ENCODE results near the gene PLEKHM3. TPM values are rescaled to one million over a fixed set of nuclear protein-coding genes. Genes with fewer than 3 reads are reported as not detected.

The PLEKHM3 gene
- total RNA-seq, 1 donor from 2014 or later: 10.4 TPM

DNA sequence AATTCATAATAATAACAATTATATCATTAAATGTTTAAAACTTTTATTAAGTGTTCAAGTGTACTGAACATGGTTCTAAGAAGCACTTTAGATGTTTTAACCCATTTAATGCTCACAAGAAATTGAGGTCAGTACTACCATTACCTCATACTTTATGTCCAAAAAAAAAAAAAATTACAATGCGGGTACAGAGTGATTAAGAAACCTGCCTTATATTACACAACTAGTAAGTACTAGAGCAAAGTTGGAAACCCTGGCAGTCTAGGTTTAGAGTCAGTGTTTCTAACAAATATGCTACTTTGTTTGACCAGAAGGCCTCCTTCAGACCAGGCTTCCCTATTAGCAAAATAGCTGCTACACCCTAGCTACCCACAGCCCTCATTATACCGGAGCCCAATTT lies 28.5 kb downstream of the PLEKHM3 start:
- Mint-ChIP-seq H3K4me3 (ENCODE audit: unreplicated experiment) (no peak overlapping the region), H3K9me3 (ENCODE audit: unreplicated experiment) (no peaks in the 10 kb centered on the region), H3K4me1 (ENCODE audit: unreplicated experiment) (no peaks in the 10 kb centered on the region), H3K36me3 (ENCODE audit: low read depth, unreplicated experiment) (peaks cover 15% of the 10 kb centered on the region), H3K27me3 (ENCODE audit: unreplicated experiment) (peaks cover 2% of the 10 kb centered on the region), H3K27ac (ENCODE audit: unreplicated experiment) (no peak overlapping the region)
- TF ChIP-seq, protein P1, sequence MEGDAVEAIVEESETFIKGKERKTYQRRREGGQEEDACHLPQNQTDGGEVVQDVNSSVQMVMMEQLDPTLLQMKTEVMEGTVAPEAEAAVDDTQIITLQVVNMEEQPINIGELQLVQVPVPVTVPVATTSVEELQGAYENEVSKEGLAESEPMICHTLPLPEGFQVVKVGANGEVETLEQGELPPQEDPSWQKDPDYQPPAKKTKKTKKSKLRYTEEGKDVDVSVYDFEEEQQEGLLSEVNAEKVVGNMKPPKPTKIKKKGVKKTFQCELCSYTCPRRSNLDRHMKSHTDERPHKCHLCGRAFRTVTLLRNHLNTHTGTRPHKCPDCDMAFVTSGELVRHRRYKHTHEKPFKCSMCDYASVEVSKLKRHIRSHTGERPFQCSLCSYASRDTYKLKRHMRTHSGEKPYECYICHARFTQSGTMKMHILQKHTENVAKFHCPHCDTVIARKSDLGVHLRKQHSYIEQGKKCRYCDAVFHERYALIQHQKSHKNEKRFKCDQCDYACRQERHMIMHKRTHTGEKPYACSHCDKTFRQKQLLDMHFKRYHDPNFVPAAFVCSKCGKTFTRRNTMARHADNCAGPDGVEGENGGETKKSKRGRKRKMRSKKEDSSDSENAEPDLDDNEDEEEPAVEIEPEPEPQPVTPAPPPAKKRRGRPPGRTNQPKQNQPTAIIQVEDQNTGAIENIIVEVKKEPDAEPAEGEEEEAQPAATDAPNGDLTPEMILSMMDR (IDR thresholded peaks at IDR 0.05; ENCODE audit: unreplicated experiment): no peak
- DNase-seq (ENCODE audit: low spot score): no peak

- Mint-ChIP-seq H3K36me3 (ENCODE audit: low read depth, unreplicated experiment) (peaks cover 15% of the 10 kb centered on the region), H3K27me3 (ENCODE audit: unreplicated experiment) (peaks cover 2% of the 10 kb centered on the region), H3K9me3 (ENCODE audit: unreplicated experiment) (no peaks in the 10 kb centered on the region), H3K27ac (ENCODE audit: unreplicated experiment) (no peak overlapping the region), H3K4me1 (ENCODE audit: unreplicated experiment) (no peaks in the 10 kb centered on the region), H3K4me3 (ENCODE audit: unreplicated experiment) (no peak overlapping the region)
- DNase-seq (ENCODE audit: low spot score): no peak
- TF ChIP-seq, protein P1 (IDR thresholded peaks at IDR 0.05; ENCODE audit: unreplicated experiment): no peak
Observed at GRCh38 chr2:207995887-207996286, 29.4 kb downstream of the PLEKHM3 start.

GRCh38 chr2:207993151-207993763 lies 32.1 kb downstream of the PLEKHM3 start:
- Mint-ChIP-seq H3K27me3 (ENCODE audit: unreplicated experiment) (peaks cover 2% of the 10 kb centered on the region), H3K4me1 (ENCODE audit: unreplicated experiment) (no peaks in the 10 kb centered on the region), H3K9me3 (ENCODE audit: unreplicated experiment) (no peaks in the 10 kb centered on the region), H3K36me3 (ENCODE audit: low read depth, unreplicated experiment) (peaks cover 3% of the 10 kb centered on the region), H3K27ac (ENCODE audit: unreplicated experiment) (no peak overlapping the region), H3K4me3 (ENCODE audit: unreplicated experiment) (no peak overlapping the region)
- DNase-seq (ENCODE audit: low spot score): no peak
- TF ChIP-seq, protein P1 (IDR thresholded peaks at IDR 0.05; ENCODE audit: unreplicated experiment): no peak

GRCh38 chr2:207991944-207992343 lies 33.4 kb downstream of the PLEKHM3 start:
- no peaks in the 10 kb centered on the region for H3K9me3 Mint-ChIP-seq (ENCODE audit: unreplicated experiment)
- TF ChIP-seq, protein P1 (IDR thresholded peaks at IDR 0.05; ENCODE audit: unreplicated experiment): no peak

DNA sequence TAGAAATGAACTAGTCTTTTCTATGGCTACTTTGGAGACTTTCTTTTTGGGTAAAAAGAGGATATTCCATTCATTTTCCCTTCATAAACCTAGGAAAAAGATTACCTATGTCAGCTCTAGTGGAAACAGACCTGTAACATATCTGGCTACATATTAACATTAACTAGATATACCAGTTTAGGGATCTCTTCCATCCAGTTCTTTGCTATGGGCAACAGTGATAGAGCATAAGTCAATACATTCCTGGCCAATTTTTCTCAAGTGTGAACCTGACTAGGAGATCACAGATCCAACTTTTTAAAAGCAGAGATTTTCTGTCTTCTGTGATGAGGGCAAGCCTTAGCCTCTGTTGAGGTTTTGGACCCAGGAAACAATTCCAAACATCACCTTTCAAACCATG lies 34.5 kb downstream of the PLEKHM3 start:
- no peak for DNase-seq (ENCODE audit: low spot score)
- H3K36me3 Mint-ChIP-seq (ENCODE audit: low read depth, unreplicated experiment): peaks cover 3% of the 10 kb centered on the region
- H3K27me3 Mint-ChIP-seq (ENCODE audit: unreplicated experiment): peaks cover 2% of the 10 kb centered on the region
- no peaks in the 10 kb centered on the region for H3K9me3 Mint-ChIP-seq (ENCODE audit: unreplicated experiment)
- H3K27ac Mint-ChIP-seq (ENCODE audit: unreplicated experiment): no peak overlapping the region
- H3K4me1 Mint-ChIP-seq (ENCODE audit: unreplicated experiment): no peaks in the 10 kb centered on the region
- TF ChIP-seq, protein P1 (IDR thresholded peaks at IDR 0.05; ENCODE audit: unreplicated experiment): no peak
- H3K4me3 Mint-ChIP-seq (ENCODE audit: unreplicated experiment): no peak overlapping the region

More at GRCh38 chr2:207991944-207992343, 33.4 kb downstream of the PLEKHM3 start:
- Mint-ChIP-seq H3K27ac (ENCODE audit: unreplicated experiment) (no peak overlapping the region), H3K36me3 (ENCODE audit: low read depth, unreplicated experiment) (peaks cover 3% of the 10 kb centered on the region), H3K4me1 (ENCODE audit: unreplicated experiment) (no peaks in the 10 kb centered on the region), H3K4me3 (ENCODE audit: unreplicated experiment) (no peak overlapping the region), H3K27me3 (ENCODE audit: unreplicated experiment) (peaks cover 2% of the 10 kb centered on the region)
- DNase-seq (ENCODE audit: low spot score): no peak
